B cell (primary cell): ENCODE data around the gene ADGRA1. TPM values are rescaled to one million over a fixed set of nuclear protein-coding genes. Genes with fewer than 3 reads are reported as not detected.

Experiments
- ATAC-seq: fragments of 200-7000 bp; cut with Tn5 transposase; one replicate; pipeline ENCODE4 v1.10.0; 2021; ENCODE audit warnings: low read depth, mild to moderate bottlenecking, moderate number of reproducible peaks, moderate library complexity
- CTCF ChIA-PET: fragments of 350-600 bp; sonication (Branson Sonifier 250); formaldehyde crosslinking; loops from one replicate; lab custom pipeline; 2021; ENCODE audit warnings: antibody characterized with exemption, inconsistent platforms; lab: Charles Lee
- POLR2A ChIA-PET: fragments of 350-600 bp; sonication (Branson Sonifier 250); formaldehyde crosslinking; loops from one replicate; lab custom pipeline; 2021; ENCODE audit warnings: antibody characterized with exemption; lab: Charles Lee
- DNase-seq: peaks from one replicate; pipeline ENCODE4 v3.0.0; 2013
- H2AFZ ChIP-seq: 2 replicates; pipeline ENCODE4 v1.6.1; 2012; ENCODE audit warnings: mild to moderate bottlenecking, low read depth, low read length; ENCODE audit not compliant: insufficient read depth, poor library complexity, severe bottlenecking
- H3K27ac ChIP-seq, 2 donors: 1 replicate in 1 of 2; 2 replicates in 1 of 2; pipeline ENCODE4 v1.5.1; 2012 to 2013; ENCODE audit warnings: low read length in 2 of 2, mild to moderate bottlenecking in 2 of 2, moderate library complexity in 1 of 2
- H3K27me3 ChIP-seq, 4 experiments: fragments of 200-600 bp in 1 of 4; sonication (generic) in 1 of 4; replicated peaks in 1 of 4; 1 replicate in 2 of 4; 2 replicates in 2 of 4; pipeline versions ENCODE4 v1.6.1 to v1.7.0; 2013 to 2016; ENCODE audit warnings: low read length in 3 of 4, mild to moderate bottlenecking in 2 of 4, mixed read lengths in 1 of 4, moderate library complexity in 1 of 4; ENCODE audit not compliant: insufficient read depth in 4 of 4, control insufficient read depth in 3 of 4; ENCODE audit errors: control extremely low read depth in 1 of 4
- H3K36me3 ChIP-seq, 2 experiments: replicated peaks in 1 of 2; 1 replicate in 1 of 2; 2 replicates in 1 of 2; pipeline versions ENCODE4 v1.6.1 to v1.7.1; 2013; ENCODE audit warnings: low read length in 1 of 2; ENCODE audit not compliant: insufficient read depth in 2 of 2, control insufficient read depth in 1 of 2; ENCODE audit errors: control extremely low read depth in 1 of 2, extremely low read depth in 1 of 2
- H3K4me1 ChIP-seq, 2 donors: fragments of 200-600 bp in 1 of 2; sonication (generic) in 1 of 2; 1 replicate in 1 of 2; 2 replicates in 1 of 2; pipeline versions ENCODE4 v1.5.1 to v1.6.1; 2013 to 2017; ENCODE audit warnings: low read length in 2 of 2; ENCODE audit not compliant: control insufficient read depth in 2 of 2, insufficient read depth in 2 of 2
- H3K4me2 ChIP-seq: replicated peaks from 2 replicates; pipeline ENCODE3; 2012; ENCODE audit warnings: mild to moderate bottlenecking, low read depth, low read length; ENCODE audit not compliant: poor library complexity, severe bottlenecking
- H3K4me3 ChIP-seq, 5 experiments: fragments of 200-600 bp in 1 of 5; sonication (generic) in 1 of 5; 1 replicate in 3 of 5; 2 replicates in 2 of 5; pipeline versions ENCODE4 v1.5.1 to v1.7.0; 2011 to 2016; ENCODE audit warnings: low read length in 4 of 5, mild to moderate bottlenecking in 4 of 5, low read depth in 2 of 5, control low read depth in 1 of 5, moderate library complexity in 1 of 5; ENCODE audit not compliant: insufficient read depth in 1 of 5; ENCODE audit errors: control extremely low read depth in 1 of 5, extremely low read depth in 1 of 5
- H3K79me2 ChIP-seq: fragments of 200-600 bp; sonication (generic); one replicate; pipeline ENCODE4 v1.6.0; 2016; ENCODE audit warnings: low read length; ENCODE audit not compliant: control insufficient read depth, insufficient read depth
- H3K9ac ChIP-seq: fragments of 200-600 bp; sonication (generic); 2 replicates; pipeline ENCODE4 v1.6.1; 2017; ENCODE audit warnings: mild to moderate bottlenecking, low read length, moderate library complexity
- H3K9me3 ChIP-seq, 3 donors: one replicate each; pipeline versions ENCODE4 v1.6.1 to v1.7.1; 2013; ENCODE audit warnings: low read length in 2 of 3; ENCODE audit not compliant: control insufficient read depth in 2 of 3, insufficient read depth in 1 of 3; ENCODE audit errors: control extremely low read depth in 1 of 3
- H4K20me1 ChIP-seq: 2 replicates; pipeline ENCODE4 v1.6.0; 2012; ENCODE audit warnings: mild to moderate bottlenecking, low read length; ENCODE audit not compliant: insufficient read depth, control insufficient read depth, poor library complexity, severe bottlenecking
- H3K27ac Mint-ChIP-seq: one replicate; pipeline ENCODE4 v1.8.0; 2021; ENCODE audit warnings: mixed read lengths
- H3K27me3 Mint-ChIP-seq: one replicate; pipeline ENCODE4 v1.8.0; 2021; ENCODE audit warnings: mixed read lengths
- H3K4me1 Mint-ChIP-seq: one replicate; pipeline ENCODE4 v1.8.0; 2021; ENCODE audit warnings: mixed read lengths
- H3K4me3 Mint-ChIP-seq: one replicate; pipeline ENCODE4 v1.8.0; 2021; ENCODE audit warnings: mixed read lengths
- H3K9me3 Mint-ChIP-seq: one replicate; pipeline ENCODE4 v1.8.0; 2022; ENCODE audit warnings: mixed read lengths; ENCODE audit not compliant: insufficient read depth
- EZH2 ChIP-seq: IDR thresholded peaks from 2 replicates; pipeline ENCODE4 v1.6.1; 2012; ENCODE audit warnings: borderline replicate concordance, low read depth, mild to moderate bottlenecking, moderate library complexity, low read length; ENCODE audit not compliant: insufficient read depth, poor library complexity, severe bottlenecking
- WGBS: methylation state at CpG from one replicate; pipeline ENCODE4 v1.1.5; 2013; ENCODE audit warnings: missing lambda C conversion rate; ENCODE audit not compliant: insufficient coverage; 5-methylcytosine and 5-hydroxymethylcytosine counted together
- intact Hi-C: fragments of 100-400 bp; cut with micrococcal nuclease; formaldehyde crosslinking; loops from one replicate; pipeline ENCODE4 v1.10.0; 2022
- polyA plus RNA-seq: library from polyadenylated mRNA; depleted of rRNA; stranded (reverse); fragments of >200 nt; gene quantifications from 2 replicates; pipeline ENCODE4 v1.2.3, GENCODE V29; 2012
- total RNA-seq, 2 donors: library from RNA; stranded (reverse); fragments of 120-200 nt in 1 of 2; gene quantifications; 1 replicate in 1 of 2; 2 replicates in 1 of 2; pipeline versions ENCODE4 v1.2.3 to v1.2.4, GENCODE V29; 2013 to 2022
- TF ChIP-seq, protein P1 (sequence below): fragments of 200-600 bp; IDR thresholded peaks from one replicate; pipeline ENCODE4 v1.8.0; 2022; ENCODE audit warnings: antibody characterized with exemption, mild to moderate bottlenecking

ADGRA1 gene
- total and polyA plus RNA-seq, 2 donors (not counting 1 experiment from before 2014, with no cell fraction given) = not detected

DNA sequence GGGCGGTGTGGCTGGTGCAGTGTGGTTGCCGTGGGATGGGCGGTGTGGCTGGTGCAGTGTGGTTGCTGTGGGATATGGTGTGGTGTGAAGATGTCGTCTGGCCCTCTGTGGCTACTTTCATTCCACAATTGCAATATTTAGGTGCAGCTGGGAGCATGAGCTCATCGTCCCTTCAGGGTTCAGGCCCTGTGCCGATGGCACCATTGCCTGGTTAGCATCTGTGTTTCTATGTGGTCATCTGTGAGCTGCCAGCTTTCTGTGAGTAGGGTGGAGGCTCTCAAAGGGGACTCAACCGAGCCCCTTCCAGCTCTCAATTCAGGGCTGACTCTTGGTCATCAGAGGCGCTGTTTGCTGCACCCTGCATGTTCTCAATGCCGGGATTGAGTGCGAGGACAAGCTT lies 3.6 kb downstream of the ADGRA1 start:
- Histone ChIP-seq H3K27me3 (peaks cover 0 to 26% (median 0%) of the 10 kb centered on the region in 4 experiments), H4K20me1 (no peaks in the 10 kb centered on the region), H3K4me3 (no peak overlapping the region), H3K9ac (no peak overlapping the region), H3K9me3 (no peaks in the 10 kb centered on the region), H3K79me2 (no peaks in the 10 kb centered on the region), H3K4me2 (no peak overlapping the region), H3K4me1 (no peaks in the 10 kb centered on the region), H3K36me3 (no peaks in the 10 kb centered on the region), H3K27ac (no peak overlapping the region), H2AFZ (no peak overlapping the region)
- H3K9me3 Mint-ChIP-seq = no peaks in the 10 kb centered on the region
- intact Hi-C loops = no loop called here
- no peaks in the 10 kb centered on the region for H3K4me1 Mint-ChIP-seq
- ChIA-PET CTCF (no interaction called here), POLR2A (no interaction called here)
- peaks cover 13% of the 10 kb centered on the region for H3K27me3 Mint-ChIP-seq
- TF ChIP-seq, protein P1, sequence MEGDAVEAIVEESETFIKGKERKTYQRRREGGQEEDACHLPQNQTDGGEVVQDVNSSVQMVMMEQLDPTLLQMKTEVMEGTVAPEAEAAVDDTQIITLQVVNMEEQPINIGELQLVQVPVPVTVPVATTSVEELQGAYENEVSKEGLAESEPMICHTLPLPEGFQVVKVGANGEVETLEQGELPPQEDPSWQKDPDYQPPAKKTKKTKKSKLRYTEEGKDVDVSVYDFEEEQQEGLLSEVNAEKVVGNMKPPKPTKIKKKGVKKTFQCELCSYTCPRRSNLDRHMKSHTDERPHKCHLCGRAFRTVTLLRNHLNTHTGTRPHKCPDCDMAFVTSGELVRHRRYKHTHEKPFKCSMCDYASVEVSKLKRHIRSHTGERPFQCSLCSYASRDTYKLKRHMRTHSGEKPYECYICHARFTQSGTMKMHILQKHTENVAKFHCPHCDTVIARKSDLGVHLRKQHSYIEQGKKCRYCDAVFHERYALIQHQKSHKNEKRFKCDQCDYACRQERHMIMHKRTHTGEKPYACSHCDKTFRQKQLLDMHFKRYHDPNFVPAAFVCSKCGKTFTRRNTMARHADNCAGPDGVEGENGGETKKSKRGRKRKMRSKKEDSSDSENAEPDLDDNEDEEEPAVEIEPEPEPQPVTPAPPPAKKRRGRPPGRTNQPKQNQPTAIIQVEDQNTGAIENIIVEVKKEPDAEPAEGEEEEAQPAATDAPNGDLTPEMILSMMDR = no peak
- TF ChIP-seq EZH2 = no peak
- DNase-seq (no peak), ATAC-seq (no peak)
- no peak overlapping the region for H3K27ac Mint-ChIP-seq
- 74% methylated on average over 8 of the region's 10 CpGs for WGBS
- H3K4me3 Mint-ChIP-seq = no peak overlapping the region

DNA sequence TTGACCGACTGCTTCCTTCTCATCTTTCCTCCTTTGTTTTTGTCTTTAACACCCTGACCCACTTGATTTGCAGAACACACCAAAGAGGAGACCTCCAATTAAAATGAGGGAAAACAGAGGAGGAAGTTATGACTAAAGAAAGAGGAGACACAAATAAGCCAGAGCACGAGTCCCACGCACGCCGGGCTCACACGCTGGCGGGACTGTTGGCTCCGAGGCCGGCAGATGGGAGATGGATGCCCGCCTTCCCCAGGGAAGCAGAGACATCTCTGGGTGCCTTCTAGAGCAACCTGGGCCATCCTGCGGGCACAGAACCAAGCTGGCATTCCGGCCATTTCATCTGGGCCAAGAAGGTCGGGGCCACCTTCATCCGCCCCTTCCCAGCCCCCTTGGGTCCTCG lies 5.6 kb downstream of the ADGRA1 start:
- no peaks in the 10 kb centered on the region for H3K4me1 Mint-ChIP-seq
- no peaks in the 10 kb centered on the region for H3K9me3 Mint-ChIP-seq
- H3K4me3 Mint-ChIP-seq = no peak overlapping the region
- ATAC-seq (no peak), DNase-seq (no peak)
- Histone ChIP-seq H2AFZ (no peak overlapping the region), H3K9ac (no peak overlapping the region), H3K27ac (no peak overlapping the region), H3K27me3 (peaks cover 0 to 14% (median 0%) of the 10 kb centered on the region in 4 experiments), H3K4me3 (no peak overlapping the region), H3K9me3 (no peaks in the 10 kb centered on the region), H4K20me1 (no peaks in the 10 kb centered on the region), H3K4me2 (no peak overlapping the region), H3K4me1 (no peaks in the 10 kb centered on the region), H3K36me3 (no peaks in the 10 kb centered on the region), H3K79me2 (no peaks in the 10 kb centered on the region)
- TF ChIP-seq EZH2 = no peak
- TF ChIP-seq, protein P1 = no peak
- POLR2A ChIA-PET = no interaction called here
- H3K27ac Mint-ChIP-seq = no peak overlapping the region
- intact Hi-C loops = no loop called here
- CTCF ChIA-PET = no interaction called here
- H3K27me3 Mint-ChIP-seq = peaks cover 10% of the 10 kb centered on the region
- WGBS = 91% methylated on average over 14 of the region's 15 CpGs
